CD4-positive, alpha-beta T cell treated with Interferon gamma for 1 hour (primary cell): Measurements from ENCODE around the gene MAML3.

Source experiments
- DNase-seq: peaks from one replicate; pipeline ENCODE4 v3.0.0-alpha.2; 2020

MAML3 gene

DNA sequence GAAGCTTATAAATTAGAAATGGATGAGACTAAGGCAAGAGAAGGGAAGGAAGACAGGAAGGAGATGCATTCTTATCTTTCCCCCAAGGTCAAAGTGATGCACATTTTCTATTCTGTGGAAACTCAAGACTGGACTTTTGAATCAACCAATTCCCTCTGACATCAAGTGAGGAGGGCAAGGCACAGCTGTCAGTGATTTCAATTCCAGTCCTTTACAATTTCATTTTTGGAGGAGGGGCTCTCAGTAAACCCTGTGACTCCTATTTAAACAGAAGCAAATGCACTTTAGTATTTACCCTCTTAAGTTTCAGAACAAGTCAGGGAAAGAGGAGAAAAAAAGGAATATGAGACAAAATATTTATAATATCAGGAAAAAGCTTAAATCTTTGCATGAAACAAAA, 354.4 kb downstream of the MAML3 start:
- DNase-seq: no peak

DNA sequence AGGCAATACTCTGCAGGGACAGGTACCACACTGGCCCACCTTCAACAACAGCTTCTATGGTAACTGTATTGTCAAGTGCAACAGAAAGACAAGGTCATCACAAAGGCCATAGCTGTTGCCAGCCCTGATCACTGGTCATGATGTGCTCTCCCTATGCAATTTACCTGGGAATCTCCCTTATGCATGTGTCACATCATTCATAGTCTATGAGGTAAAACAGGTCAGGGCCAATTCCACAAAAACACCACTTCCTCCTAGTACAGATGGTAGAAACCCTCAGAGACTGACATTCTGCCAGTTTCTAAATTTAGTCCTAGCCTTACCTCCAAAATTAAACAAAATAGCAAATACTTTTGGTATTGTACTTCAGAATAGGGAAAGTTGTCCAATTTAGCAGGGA, 355.5 kb downstream of the MAML3 start:
- DNase-seq: no peak

DNA sequence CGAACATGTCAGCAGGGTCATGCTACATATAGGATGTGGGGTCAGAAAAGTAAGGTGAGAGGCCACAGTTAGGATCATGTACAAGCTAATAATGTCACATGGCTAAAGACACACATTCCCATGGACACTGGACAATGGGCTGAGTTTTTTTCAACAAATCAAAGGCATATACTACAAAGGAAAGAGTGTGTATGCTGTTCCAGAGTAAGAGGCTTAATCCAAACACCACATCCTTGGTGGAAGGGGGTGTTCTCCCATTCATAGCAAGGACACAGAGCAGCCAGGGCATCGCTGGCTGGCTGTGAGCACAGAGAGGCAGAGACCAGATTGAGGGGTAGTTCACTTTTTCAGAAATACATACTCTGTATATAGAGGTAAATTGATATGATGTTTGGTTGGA, 356.7 kb downstream of the MAML3 start:
- DNase-seq: no peak

DNA sequence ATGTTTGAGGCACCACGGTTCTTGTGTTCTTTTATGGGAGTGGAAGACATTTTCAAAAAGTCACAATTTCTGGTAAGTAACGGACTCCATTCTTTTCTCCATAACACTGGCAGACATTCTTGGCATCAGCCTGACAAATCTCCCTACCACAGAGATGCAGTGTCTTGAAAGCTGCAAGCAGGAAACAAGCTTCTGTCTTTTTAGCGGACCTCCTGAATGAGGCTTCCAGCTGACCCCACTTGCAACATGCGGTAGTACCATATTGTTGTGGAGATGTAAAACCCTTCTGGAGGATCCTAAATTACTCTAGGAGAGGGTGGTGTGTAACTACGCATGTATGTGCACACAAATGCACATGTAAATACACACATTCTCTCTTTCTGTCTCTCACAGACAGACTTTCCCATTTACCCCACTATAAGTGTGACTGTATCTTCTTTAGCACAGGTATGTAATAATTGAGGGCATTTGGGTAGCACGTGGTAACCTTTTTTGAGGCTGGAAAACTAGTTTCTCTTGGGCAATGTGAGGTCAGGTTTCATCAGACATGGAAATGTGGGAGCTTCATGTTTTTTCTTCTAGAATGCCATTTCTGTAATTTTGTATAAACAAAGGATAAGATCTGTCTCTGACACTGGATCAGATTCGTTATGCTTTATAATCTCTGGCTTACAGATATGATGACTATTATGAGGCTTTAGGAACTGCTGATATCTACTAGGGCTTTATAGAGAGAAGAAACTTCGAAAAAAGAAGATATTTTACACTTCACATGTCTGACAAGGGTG, 358.3 kb downstream of the MAML3 start:
- no peak for DNase-seq

DNA sequence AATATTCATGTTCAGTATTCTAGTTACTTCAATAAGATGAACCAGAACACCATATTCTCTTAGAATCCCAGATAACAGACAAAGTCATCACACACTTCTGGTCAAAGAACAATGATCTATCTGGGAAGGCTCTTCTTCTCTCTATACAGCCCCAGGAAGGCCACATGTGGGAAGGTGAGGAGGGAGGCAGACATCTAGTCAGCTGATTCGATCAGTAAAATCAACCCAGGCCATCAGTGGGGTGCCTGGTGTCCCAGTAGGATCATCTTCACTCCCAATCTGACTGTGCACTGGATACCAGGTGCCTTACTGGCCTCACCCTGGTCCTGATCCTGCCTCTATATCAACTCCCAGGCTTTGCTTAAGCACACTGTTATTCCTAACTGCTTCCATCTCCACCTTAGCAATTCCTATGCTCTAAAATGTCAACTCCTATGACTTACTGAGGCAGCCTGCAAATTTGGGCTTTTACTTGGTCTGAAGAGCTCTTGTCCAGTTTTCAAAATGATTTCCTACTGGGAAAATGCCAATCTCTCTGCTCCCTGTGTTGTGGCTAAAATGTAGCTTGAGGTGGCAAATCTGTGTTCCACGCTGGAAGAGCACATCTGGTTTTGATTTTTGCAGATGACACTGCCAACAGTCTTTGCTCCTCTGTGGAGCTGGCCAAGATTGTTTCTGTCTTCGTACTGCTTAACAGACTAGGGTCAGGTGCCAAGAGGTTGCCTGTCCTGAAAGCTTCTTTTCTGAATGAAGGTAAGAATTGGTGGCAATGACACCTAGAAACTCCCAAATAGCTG, 359.6 kb downstream of the MAML3 start:
- DNase-seq: no peak

DNA sequence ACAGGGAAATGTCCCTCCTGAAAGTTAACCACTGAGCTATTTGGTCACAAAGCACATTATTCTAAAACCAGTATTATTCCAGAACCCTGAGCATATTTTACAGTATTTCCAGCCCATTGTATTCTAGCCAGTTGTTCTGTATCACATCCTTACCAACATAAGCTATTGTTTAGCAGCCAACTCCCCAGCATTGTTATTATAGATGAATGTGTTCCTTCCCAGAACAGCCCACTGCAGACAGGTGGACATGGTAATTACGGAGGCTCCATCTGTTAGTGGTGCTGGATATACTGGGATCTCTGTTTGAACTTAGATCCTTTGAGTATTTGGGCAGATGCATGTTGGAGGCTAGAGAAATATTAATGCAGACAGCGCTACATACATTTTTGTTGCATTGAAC, 362.3 kb downstream of the MAML3 start:
- DNase-seq: no peak

DNA sequence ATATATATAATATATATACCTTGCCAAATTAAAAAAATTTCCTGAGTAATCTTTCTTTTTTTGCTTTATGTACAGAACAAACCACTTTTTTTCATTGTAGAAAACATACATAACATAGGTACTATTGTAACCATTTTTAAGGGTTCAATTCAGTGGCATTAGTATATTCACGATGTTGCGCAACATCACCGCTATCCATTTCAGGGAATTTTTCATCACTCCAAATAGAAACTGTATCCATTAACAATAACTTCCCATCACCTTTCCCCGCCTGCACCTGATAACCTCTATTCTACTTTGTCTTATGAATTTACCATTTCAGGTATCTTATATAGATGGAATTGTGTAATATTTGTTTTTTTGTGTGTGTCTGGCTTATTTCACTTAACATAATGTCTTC, 363.7 kb downstream of the MAML3 start:
- no peak for DNase-seq

DNA sequence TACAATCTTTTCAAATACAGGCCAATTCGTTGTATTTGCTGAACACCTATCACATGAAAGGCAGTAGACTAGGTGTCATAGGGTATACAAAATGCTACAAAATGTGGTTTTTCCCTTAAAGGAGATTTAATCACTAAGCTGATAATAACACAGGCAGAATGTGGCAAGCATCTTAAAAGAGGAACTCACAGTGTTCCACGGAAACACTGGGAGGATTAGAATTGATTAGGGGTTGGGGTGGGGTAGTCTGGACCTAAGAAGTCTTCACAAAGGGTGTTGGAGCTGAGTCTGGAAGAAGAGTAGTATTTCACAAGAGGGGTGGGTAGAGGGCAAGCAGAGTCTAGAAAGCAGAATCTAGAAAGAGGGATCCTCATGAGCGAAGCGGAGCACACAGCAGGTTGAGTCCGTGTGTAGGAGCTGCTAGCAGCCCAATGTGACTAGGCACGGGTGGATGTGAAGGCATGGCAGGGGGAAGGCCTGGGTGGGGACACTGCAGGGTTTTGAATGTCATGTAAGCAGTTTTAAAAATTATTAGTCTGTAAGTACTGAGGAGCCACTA, 364.8 kb downstream of the MAML3 start:
- no peak for DNase-seq

DNA sequence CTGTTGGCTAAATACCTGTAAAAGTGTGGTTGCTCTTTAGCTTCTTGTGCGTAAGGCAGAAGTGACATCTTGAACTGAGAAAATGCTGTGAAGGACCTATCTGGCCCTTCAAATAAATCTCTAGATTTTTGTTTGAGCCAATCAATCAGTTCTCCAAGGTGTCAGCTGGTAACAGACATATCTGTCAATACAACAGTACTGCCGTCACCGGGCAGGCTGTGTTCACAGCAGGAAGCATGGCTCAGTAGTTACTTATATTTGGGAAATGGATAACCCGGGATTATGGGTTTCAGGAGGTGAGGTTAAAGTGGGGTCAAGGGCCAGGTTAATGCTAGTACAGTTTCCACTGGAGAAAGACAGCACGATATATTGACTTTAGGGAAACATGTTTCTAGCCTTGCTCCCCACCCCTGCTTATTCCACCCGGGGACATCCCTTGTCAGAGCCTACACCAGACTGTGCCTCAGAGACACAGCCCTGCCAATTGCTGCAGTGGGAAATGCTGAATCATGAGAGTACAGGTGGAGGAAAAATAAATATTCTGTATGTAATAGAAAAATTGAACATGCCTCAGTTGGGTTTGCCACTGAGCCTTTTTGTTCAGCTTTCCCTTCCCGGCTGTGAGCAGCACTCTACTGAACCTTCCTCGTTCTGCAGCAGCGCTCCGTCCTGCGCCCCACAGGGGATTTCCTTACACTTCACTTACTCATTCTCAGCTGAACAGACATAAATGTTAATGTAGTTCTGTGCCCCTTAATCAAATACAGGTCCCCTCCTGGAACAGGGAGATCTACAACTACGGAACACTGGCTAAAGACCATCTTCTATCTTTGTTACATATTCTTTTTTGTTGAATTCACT, 367.3 kb downstream of the MAML3 start:
- no peak for DNase-seq

DNA sequence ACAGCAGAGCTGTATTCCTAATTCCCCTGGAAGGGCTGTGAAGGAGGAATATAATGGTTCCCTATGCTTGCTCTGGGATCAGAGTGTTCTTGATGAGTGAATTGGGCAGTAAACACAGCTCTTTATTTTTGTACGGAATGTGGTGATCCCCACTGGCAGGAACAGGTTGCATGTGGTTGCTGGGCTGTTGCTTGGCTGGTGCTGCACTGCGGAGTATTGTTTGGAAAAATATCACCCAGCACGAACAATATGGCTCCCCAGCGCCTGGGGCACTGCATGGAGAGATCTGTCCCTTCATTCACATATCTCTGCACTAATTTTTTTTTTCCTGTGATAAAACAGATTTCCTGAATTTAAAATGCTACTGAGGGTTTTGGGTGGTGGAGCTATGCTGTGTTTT, 368.6 kb downstream of the MAML3 start:
- no peak for DNase-seq

DNA sequence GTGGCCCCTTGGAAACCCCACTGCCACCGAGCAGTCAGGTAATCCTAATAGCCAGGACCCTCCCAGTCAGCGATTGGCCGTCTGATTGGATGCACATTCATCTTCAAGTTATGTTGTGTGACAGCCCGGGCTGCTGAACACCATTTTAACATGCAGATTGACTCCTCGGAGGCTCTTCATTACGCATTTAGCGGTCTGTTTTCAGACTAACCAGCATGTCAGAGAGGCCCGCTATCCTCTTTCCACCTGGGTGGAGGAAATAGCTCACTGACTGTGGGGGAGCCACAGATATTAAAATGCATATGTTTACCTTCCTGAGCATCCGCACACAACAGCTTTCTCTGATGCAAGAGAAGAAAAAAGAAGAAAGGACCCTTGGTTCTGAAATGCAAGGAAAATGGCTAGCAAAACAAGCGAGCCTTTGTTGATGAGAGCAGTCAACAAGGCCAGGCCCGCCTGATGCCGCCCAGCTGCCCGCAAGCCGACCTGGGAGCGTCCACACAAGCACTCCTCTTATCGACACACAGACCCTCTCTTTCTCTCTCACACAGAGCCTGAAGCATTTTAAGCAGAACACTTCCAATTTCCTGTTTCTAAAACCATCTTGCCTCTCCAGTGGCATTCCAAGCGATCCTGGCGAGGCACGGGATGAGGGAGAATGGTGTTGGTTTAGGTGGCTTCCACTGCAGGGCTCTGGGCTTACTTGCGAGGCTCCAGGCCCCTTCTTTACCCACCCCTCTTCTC, 370.1 kb downstream of the MAML3 start:
- no peak for DNase-seq

DNA sequence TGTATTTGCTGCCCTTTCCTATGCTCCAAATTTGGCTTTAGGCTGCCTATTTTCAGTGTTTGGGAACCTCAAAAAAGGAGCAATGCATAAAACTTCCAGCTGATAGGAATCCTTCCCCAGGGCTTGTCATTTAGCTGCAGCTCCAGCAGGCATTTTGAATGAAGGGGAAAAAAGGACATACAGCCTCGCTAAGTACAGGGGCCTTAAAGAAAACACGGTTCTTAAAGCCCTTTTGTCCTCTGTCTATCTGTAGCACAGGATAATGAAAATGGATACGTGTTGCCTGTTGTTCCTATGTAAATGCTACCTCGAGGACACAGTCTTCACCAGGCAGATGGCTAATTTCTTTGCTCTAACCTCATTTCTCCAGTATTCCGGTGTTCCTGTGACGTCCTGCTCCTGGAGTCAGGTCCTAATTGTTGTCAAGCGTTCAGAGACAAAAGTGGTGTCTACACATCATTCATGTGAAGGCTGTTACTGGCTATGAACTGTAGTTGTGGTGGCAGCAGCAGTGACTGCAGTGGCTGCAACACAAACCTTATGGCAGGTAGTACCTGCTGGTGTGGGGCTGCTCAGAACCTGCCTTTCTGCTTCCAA, 371.0 kb downstream of the MAML3 start:
- DNase-seq: no peak

DNA sequence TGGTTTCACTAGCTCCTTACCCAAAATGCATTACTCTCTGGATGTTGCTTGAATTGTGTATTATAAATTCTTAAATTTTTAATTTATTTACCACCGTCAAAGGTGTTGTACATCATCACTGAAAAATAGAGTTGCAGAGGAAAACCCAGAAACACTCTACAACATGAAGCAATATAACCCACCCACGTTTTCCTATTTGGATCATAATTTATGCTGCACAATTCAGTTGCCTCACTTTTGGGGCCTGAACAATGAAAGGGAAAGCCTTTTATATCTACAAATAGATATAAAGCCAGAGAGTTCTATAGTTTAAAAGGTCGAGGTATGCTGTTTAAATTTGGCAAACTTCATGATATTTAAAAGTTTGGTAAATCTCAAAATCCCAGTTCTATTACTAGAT, 372.9 kb downstream of the MAML3 start:
- no peak for DNase-seq

DNA sequence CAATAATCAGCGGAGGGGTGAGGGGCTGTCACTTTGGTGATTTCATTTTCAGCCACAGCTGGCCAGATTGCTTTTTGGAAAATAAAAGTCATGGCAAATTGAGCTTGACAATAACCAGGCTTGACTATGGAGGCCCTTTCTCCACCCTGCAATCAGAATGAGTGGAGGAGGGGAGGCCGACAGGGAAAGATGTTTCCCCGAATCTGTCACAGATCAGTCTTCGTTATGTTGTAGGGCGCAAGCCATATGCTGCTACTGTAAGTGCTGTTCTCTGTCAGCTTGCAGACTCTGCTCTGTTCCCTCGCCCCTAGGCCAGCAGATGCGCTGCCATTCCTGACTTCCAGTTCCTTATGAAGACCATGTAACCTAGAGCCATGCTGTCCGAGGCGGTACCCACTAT, 374.3 kb downstream of the MAML3 start:
- no peak for DNase-seq

DNA sequence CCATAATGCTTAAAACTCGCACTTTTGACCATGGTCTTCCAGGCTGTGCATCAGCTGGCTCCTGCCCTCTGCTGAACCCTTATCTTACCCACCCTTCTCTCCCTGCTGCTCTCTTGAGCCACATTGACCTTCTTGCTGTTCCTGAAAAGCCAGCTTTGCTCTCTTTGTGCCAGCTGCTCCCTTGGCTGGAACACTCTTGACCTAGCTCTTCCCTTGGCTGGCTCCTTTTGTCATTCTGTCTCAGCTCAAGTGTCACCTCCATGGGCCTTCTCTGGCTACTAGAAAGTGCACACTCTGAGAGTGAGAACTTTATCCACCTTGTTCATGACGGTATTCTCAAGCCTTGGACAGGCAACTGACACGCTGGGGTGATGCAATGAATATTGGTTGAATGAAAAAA, 376.2 kb downstream of the MAML3 start:
- no peak for DNase-seq

DNA sequence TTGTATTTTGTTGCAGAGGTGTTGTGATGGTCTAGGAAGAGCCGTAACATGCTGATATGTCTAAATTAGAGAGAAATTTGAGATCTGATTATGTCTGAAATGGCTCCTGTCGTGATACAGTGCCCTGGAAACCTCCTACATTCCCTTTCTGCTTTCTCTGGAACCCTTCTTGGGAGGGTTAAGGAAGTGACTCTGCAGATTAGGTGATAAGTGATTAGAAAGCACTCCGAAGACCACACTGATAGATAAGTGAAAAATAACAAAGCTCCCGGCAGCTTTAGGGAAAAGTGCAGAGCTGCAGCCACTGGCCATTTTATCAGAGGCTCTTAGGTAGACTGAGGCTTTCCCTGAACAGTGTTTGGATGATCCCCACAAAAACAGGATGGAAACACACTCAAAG, 377.7 kb downstream of the MAML3 start:
- no peak for DNase-seq

DNA sequence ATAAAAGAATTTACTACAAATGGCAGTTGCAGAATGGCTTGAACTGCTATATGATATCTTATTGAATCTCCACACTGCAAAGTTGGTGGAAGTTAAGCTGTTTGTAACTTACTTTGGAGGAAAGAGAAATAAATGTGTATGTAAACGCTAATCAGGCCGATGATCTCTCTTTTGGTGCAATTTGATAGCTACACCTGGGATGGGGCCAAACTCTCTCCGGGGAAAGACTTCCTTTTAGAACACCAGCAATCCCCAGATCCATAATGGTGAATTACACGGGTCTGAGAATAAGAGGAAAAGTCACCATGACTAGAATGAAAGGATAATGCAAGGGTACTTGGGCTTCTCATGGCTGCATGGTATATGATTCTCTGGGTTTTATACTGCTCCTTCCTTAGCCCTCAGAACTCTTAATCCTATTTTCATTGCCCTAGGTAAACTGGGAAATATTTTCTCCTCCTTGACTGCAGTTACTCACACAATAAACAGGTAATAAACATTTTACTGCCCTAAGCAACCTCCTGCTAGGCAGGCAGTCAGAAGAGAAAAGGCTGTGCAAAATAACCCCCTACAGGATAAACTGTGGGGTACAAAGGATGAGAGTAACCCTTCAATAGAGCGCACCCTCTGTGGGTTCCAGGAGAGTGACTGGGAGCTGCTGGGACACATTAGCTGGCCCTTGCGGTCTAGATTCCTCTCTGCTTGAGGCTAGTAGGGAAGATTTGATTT, 379.1 kb downstream of the MAML3 start:
- no peak for DNase-seq

DNA sequence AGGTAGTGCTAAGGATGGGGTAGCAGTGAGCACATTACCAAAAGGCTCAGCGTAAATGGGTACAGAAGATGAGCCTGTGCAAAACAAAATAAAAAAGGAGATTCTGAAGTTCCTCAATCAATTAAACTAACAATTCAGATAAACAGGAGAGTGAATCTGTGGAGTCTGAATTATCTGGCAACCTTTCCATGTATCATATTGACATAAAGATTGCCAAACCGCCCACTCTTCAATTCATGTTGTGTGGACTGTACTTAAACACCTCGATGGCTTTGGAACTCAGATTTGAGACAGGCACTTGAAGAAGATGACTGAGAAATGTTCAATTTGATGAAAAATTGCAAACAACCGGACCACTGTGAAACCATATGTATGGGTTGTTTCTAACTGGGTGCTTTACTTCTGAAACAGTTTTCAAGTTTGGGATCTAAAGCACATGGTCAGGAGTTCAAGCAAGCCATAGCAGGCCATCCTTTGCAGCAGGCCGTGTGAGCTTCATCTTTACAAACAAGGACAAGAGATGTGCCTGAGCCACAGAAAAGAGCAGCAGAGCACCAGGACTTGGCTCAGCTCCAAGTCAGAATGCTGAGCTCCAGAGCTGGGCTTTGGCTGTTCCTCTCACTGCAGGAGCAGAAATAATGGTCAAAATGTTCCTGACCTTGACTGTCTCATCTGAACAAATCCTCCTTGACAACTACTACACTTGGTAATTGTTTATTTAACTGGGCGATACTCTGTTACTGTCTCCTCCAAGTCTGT, 380.2 kb downstream of the MAML3 start:
- DNase-seq: no peak

DNA sequence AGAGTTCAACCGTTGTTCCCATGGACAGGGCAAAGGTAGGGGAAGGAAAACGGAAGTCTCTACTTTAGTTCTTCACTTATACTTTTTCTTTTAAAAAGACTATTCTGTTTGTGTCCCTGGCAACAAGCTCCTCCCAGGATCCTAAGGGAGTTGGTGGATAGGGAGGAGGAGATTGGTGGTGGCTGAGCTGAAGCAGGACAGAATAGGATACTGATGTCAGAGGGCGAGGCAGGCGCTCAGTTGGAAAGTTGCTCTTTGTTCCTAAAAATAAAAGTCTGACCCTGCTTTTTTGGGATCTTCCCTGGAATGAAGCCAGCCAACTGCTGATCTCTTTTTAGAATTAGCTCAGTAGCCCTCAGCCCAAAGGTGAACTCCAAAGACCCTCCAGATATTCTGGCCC, 383.6 kb downstream of the MAML3 start:
- DNase-seq: no peak

DNA sequence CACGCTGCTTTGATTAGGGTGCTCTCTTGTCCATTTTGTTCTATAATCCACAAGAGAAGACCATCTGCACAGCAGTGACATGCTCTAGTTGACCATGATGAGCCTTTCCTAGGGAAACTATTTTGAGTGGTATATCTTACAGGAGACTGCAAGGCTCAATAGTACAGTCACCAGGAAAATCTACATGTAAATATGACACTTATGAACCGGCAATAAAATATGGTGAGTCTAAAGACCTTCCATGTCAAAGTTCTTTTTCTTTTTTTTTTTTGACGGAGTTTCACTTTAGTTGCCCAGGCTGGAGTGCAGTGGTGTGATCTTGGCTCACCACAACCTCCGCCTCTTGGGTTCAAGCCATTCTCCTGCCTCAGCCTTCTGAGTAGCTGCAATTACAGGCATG, 384.6 kb downstream of the MAML3 start:
- DNase-seq: no peak

DNA sequence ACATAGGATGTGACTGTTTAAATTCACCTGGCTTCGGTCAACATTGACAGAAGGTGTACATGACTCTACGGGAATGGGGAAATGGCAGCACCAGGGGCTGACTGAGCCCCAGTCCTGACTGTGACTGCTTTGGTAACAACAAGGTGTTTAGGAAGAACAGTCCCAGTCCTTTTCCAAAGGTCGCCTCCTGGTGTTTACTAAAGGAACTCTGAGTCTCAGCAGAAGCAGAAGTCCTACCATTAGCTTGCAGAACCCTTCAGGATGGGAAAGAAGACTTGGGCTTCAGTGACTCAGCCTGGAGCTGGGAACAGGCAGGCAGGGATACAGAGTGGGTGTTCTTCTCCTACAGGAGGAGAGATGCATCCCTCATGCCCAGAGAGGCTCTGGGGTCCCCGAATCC, 385.1 kb downstream of the MAML3 start:
- no peak for DNase-seq
